HG03571 (cell line): ENCODE data around the gene MRPS35.

Source experiments
- ATAC-seq: cut with Tn5 transposase; IDR thresholded peaks from one replicate; pipeline ENCODE4 v1.9.1; 2021; ENCODE audit not compliant: unreplicated experiment

Gene MRPS35

DNA sequence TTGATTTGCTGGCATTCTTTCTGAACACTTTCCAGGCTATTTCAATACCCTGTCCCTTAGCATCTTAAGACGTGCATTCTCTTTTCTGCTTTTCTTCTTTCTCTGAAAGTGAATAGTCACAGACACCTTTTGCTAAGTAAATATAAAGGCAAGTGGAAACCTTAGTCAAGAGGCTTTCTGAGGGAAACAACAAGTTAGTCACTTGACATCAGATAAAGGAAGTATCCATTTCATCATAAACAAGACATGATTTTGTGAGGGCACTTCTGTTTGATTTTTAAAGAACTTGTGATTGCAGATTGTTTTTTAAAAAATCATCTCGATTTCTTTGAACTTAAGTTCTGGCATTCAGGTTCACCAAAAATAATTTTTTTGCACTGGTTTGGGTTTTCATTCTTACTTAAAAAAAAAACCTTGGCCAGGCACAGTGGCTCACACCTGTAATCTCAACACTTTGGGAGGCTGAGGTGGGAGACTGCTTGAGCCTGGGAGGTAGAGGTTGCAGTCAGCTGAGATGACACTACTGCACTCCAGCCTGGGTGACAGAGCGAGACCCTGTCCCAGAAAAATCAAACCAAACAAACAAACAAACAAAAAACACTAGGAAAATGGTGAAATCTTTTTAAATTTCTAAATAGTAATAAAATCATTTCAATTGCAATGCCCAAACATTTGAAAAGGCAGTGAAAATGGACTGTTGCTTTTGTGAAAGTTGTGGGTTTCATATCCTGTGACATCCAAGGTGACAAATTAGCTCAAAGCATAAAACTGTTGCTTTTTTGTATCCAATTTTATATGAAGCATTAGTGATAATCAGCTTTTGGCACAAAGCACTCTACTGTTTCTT, 61.1 kb downstream of the MRPS35 start:
- no peak for ATAC-seq

DNA sequence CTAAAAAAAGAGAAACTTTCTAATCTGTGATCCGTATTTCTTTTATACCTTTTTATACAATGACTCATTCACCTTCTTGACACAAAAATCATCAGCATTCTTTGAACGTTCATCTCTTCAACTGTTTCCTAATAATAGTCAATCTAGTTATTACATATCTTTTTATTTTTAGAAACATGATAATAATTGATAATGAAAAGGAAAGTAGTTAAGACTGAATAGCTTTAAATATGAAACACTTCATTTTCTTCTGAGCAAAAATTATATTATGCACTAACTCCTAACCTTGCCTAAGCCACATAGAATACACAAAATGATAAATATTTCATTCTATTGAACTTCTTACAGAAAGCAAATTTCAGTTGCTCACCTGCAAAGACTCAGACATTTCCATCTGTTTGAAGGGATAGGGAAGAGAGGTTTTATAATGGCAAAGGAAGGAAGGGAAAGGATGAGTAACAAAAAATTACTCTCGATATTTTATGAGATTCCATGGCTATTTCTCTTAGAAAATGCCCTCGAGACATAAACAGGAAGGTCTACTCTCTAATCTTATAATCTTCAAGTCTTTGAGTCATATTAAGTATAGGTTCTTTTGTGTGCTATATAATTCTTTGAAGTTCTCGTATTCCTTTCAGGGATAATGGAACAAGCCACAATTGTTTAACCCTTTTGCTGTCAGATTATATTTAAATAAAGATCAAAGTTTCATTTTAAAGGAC, 61.9 kb downstream of the MRPS35 start:
- ATAC-seq: no peak

DNA sequence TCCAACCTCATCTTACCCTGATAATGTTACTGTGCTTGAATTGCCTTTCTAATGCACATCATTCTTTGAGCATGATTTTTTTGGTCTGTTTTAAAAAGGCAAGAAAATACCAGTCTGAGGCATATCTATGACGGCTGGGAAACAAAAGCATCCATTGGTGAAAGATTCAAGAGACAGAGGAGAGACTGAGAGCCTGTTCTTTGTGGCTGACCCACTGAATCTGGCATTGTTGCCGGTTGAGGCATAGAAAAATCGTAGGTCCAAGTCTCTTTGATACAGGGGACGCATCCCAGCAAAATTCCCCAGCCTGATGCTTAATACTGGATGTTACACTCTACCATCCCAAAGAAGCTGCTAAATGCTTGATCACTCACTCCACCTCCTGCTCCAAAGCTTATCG, 66.5 kb downstream of the MRPS35 start:
- ATAC-seq: no peak

DNA sequence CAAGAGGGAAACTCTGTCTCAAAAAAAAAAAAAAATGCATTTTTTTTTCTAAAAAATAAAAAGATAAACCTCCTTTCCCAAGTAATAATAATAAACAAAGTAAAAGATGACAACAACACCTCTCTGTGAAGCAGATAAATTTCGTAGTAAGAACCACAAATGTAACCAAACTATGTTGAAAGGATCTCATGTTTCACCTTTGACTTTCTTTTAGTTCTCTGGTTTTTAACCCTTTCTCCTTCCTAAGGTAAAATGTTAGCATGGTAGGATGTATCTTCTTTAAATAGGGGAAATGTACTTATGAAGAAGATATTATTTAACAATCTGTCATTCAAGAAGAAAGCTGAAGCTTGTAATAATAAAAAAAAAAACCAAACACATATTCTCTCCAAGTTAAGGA, 67.6 kb downstream of the MRPS35 start:
- ATAC-seq: no peak

DNA sequence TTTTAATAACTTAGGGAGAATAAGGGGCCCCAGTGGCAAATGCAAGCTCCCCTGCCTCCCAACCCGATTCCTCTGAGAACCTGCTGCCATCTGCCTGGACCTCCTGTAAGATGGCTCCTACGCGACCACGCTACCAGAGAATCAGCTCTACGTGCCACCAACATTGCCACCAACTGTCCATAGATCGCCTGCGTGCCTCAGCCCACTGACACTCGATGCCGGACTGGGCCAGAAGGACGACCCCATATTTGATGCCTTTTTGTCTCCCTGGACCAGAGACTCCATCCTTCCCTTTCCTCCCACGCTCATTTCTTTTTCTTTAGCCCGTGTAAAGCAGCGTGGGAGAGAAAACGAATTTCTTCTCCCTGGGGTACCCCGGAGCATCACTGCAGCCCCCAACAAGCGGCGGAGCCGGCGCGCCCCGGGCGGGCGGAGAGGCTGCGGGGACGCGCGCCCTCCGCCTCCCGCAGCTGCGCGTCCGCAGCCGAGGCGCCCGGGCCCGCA, 68.8 kb downstream of the MRPS35 start:
- ATAC-seq: peak; percentile 19

DNA sequence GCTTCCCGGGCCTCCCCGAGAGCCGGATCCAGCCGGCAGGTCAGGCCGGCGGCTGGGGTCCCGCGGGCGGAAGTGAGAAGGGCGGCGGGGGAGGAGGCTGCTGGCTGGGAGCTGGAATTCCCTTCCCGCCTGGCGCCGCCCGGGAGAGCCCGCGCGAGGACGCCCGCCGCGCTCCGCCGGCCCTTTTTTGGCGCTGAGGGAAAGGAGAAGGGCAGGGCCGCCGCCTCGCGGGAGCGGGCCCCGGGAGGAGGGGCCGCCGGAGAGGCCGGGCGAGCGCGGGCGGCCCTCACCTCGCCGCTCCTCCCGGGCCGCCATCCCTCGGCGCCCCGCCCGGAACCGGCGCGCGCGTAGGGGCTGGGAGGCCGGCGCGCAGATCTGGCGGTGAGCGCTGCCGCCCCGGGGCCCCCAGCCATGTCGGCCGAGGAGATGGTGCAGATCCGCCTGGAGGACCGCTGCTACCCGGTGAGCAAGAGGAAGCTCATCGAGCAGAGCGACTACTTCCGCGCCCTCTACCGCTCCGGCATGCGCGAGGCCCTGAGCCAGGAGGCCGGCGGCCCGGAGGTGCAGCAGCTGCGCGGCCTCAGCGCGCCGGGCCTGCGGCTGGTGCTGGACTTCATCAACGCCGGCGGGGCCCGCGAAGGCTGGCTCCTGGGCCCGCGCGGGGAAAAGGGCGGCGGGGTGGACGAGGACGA, 69.4 kb downstream of the MRPS35 start, which contains the start of the genes KLHL42 and MANSC4:
KLHL42 (plus strand) TSS at position 314 of the 692 bp plus-strand sequence; CDS start at position 412, 98 bp downstream.
MANSC4 (minus strand) TSS at position 317 of the 692 bp plus-strand sequence. CDS start 8,960 bp downstream, outside the sequence.
- ATAC-seq: peak; percentile 75

DNA sequence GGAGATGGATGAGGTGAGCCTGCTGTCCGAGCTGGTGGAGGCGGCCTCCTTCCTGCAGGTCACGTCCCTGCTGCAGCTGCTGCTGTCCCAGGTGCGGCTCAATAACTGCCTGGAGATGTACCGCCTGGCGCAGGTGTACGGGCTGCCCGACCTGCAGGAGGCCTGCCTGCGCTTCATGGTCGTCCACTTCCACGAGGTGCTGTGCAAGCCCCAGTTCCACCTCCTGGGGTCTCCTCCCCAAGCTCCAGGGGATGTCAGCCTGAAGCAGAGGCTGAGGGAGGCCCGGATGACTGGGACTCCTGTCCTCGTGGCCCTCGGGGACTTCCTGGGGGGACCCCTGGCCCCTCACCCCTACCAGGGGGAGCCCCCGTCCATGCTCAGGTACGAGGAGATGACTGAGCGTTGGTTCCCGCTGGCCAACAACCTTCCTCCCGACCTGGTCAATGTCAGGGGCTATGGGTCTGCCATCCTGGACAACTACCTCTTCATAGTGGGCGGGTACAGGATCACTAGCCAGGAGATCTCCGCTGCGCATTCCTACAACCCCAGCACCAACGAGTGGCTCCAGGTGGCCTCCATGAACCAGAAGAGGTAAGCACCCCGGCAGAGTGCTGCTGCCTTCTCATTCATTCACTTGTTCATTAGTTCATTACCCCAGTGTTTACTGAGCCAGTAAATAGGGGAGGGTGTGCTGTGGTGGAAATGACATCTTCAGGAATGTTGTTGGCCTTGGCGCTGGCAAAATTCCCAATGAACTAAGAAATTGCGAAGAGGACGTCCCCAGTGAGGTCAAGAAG, 70.2 kb downstream of the MRPS35 start:
- ATAC-seq: peak; percentile 31

DNA sequence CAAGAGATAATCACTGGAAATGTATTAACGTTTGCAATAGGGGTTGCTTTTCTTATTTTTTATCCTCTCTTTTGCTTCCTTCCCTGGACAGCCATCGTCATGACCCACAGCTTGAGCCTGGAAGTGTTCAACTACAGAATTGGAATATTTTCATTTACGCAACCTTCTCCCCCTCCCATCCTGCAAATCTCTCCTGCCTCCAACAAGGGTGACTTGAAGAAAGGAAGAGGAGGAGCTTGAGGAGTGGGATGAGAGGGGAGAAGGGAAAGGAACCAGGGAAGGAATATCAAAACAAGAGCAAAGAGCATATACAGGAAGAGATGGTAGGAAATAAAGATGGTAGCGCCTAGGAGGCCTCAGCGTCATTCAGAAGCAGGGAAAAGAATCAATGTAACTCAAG, 71.0 kb downstream of the MRPS35 start:
- ATAC-seq: no peak

DNA sequence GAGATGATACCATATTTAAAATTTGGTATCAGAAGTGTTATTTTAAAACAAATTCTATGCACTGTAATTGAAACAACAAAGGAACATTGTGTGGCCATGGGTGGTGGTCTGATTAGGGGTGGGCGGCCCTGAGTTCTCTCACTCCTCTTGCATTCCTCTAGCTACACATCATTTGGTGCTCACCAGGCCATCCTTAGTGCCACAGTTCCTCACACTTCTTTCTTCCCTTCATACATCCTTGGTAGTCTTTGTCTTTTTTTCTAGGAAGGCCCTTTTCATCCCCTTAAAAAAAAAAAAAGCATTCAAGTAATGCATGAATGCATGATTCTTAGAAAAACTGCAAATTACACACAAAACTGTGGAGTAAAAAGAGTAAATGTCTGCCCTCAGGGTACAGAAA, 71.8 kb downstream of the MRPS35 start:
- ATAC-seq: no peak

DNA sequence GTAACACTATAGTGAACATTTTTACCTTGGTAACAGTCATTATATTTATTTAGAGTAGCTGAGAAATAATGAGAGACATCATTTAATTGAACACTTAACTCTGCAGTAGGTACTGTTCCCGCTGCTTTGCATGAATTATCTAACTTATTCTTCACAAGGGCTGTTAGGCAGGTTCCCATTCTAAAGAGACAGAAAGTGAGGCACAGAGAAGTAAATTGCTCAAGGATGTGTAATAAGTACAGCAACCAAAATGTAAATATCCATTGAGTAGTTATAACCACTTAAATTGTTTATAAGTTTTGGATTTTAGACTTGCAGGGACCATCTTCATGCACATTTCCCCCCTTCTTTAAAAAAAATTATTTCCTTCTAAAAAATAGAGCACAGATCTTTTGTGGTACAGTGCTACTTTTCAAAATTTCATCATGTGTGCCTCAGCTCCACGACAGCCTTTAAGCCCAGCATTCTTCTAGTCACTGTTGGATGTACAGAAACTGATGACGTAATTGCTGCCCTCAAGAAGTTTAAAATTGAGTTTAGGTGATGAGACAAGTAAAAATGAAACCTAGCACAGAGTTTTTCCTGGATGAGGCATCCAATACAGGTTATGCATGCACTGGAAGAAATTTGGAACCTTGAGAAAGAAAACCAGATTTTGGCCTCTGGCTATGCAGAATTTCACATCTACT, 75.4 kb downstream of the MRPS35 start:
- no peak for ATAC-seq

DNA sequence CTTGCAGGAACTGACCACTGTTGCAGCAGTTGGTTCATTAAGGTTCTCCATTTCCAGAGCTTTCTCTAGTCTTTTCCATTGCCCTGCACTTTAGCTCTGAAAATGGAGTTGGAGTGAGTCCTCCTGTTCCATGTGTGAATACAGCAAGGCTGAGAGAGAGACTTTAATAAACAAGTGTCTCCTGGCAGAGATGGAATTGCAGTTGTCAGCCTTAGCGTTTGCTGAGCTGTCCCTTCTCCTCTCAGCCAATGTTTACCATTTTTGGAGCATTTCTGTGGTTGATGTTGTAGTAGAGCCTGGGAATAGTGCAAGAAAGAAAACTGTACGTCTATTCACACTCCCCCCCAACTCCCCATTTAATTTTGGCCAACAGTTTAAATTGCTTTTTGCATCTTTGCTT, 76.9 kb downstream of the MRPS35 start:
- no peak for ATAC-seq

DNA sequence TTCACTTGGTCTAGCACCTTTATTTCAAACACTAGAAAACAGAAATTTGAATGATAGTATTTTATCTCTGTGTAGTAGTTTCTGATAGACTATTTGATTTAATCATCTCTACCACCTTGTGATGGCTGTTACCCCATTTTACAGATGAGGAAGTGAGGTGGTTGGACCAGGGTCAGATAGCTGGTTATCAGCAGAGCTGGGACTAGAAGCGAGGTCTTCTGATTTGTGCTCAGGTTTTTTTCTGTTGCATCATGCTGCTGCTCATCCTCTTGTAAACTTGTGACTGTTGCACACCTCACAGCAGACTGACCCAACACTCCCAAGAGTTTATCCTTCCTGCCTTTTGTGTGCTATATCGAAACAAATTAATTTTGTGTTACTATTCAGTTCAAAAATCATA, 79.5 kb downstream of the MRPS35 start:
- ATAC-seq: no peak

DNA sequence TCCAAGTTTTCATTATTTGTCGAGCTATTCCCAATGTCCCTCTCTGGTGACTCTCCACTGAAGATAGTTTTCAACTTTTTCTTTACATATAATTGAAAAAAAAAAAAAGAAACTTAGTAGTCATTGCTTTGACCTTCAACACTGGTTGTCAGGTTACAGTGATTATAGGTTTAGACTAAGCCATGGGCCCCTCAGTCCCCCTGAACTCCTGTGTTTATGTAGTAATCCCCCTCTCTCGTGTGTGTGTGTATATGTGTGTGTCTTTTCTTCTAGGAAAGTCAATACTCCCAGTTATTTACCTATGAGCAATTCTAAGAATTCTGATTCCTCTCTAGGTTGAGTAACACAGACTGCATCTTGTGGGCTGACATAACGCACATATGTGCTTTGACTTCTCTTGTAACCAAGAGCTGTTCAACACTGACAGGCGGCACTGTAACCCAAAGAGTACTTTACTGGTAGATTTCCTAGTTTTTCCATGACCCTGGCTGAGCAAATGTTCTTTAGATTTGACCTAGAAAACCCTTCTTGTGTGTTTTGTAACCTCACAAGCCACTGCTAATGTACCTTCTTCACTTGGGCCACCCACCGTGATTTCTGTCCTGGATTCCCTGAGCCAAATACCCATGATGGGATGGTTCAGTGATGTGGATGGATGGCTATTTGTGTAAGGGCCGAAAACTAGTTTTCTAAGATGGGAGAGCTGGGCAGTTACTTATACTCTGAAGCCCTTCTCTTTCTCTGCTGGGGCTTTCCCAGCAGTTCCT, 84.4 kb downstream of the MRPS35 start:
- no peak for ATAC-seq

DNA sequence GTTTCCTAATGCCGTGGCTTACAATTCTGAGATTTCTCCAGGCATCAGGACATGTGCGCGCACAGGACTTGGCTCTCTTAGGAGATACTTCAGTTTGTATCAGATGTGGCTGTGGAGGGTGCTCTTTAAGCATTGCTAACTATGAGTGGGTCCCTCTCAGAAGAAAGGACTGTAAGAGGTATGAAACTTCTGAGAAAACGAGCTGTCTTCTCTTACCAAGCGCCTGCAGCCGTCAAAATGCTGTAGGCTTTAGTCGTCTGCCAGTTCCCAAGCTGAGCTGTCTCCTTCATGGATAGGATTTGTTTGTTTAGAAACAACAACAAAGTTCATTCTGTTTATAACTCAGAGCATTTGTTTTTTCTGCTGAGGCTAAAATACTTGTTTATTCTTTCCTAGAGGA, 85.5 kb downstream of the MRPS35 start:
- ATAC-seq: no peak

DNA sequence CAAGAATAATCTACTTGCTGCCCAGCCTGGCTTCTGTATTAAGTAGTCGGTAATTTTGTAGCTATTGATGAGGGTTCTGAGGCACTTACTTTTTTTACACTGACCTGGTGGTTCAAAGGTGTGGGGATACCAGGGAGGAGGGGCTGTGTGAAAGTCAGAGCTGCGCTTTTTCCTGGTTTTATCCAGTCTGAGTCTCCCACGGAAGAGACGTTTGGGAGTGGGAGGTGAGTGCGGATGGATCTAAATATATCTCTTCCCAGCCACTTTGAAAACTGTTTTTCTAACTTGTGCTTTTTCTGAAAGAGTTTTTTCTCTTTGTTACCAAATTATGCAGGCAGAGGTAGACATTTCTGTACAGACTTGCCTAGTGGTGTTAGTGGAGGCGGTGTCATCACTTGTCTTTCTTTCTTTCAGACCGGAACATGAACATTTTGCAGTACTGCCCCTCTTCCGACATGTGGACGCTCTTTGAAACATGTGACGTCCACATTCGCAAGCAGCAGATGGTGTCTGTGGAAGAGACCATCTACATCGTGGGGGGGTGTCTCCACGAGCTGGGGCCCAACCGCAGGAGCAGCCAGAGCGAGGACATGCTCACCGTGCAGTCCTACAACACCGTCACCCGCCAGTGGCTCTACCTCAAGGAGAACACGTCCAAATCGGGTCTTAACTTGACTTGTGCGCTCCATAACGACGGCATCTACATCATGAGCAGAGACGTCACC, 86.8 kb downstream of the MRPS35 start:
- ATAC-seq: no peak

DNA sequence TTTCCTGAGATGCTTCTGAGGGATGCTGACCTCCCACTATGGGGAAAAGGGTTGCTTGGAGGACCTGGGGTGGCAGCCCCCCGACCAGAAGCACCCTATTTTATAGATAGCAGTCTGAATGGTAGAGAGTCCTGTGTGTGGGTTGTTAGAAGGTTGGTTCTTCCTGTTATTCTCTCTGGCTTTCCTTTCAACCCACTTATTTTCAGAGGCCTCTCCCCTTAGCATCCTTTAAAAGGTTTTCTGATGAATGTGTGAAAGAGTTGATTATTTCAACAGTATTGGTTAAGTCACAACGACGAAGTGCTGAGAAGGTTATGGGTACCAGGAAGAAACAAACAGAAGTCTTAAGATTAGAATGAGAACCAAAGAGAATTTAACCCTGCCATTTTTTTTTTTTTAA, 90.2 kb downstream of the MRPS35 start:
- ATAC-seq: no peak

DNA sequence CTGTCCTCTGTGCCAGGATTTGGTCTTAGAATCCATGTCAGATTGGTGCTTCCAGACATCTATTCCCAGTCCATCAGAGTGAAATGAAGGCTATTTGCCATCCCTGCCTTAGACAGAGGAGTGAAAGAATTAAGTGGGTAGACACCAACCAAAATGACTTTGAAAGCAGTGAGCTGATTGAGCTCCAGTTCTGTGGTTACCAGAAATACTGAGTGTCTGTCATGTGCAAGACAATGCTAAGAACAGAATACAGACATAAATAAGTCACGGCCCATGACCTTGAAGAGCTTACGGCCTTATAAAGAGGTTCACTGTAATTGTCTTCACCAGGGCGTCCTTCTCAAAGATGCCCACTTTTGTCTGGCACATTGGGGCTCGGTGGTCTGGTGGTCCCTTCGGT, 91.0 kb downstream of the MRPS35 start:
- no peak for ATAC-seq

DNA sequence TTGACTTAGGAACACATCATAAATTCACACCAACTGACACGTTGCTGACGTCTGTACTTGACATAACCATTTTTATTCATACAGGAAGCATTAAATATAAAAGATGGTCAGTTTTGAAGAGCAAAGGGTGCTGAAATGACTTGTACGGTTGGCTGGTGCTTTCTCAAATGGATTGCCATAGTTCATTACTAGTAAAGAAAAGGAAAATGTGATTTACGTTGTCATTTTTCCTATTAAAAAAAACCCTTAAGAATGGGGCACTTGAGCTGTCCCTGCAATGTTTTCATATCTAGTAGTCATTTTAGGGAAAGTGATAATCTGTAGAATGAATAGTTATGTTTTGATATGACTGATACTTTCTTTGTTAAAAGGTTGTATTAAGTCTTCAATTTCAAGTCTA, 91.9 kb downstream of the MRPS35 start:
- no peak for ATAC-seq

DNA sequence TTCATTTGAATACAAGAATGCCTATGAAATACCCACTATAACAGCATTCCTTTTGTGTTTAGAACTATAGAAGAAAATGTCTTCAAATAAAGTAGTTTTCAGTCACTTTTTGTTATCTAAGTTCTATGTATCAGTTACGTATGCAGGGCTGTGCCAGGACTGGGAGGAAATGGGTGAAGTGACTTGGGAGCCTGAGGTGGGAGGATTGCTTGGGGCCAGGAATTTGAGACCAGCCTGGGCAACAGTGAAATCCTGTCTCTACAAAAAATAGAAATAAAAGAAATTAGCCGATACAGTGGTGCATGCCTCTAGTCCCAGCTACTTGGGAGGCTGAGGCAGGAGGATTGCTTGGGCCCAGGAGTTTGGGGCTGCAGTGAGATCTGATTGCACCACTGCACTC, 92.3 kb downstream of the MRPS35 start:
- ATAC-seq: no peak
